Measurements from ENCODE around the gene PRDM16.

PRDM16 gene

GRCh38 chr1:3061981-3062615 lies 6.9 kb upstream of the PRDM16 start:
- H3K27me3 ChIP-seq: peaks cover 83% of the 10 kb centered on the region
- no peak overlapping the region for H3K9ac ChIP-seq

GRCh38 chr1:3062616-3063378 lies 6.2 kb upstream of the PRDM16 start:
- no peak overlapping the region for H3K4me2 ChIP-seq

More at GRCh38 chr1:3061981-3062615, 6.9 kb upstream of the PRDM16 start:
- no peak for TF ChIP-seq Cebpa-rat (IDR thresholded peaks at IDR 0.05)
- Histone ChIP-seq H3K36me3 (no peaks in the 10 kb centered on the region), H3K4me2 (no peak overlapping the region), H3K4me1 (no peaks in the 10 kb centered on the region), H3K27ac (no peak overlapping the region), H3K4me3 (no peak overlapping the region), H3K9me3 (no peaks in the 10 kb centered on the region), H4K20me1 (peaks cover 45% of the 10 kb centered on the region)

DNA sequence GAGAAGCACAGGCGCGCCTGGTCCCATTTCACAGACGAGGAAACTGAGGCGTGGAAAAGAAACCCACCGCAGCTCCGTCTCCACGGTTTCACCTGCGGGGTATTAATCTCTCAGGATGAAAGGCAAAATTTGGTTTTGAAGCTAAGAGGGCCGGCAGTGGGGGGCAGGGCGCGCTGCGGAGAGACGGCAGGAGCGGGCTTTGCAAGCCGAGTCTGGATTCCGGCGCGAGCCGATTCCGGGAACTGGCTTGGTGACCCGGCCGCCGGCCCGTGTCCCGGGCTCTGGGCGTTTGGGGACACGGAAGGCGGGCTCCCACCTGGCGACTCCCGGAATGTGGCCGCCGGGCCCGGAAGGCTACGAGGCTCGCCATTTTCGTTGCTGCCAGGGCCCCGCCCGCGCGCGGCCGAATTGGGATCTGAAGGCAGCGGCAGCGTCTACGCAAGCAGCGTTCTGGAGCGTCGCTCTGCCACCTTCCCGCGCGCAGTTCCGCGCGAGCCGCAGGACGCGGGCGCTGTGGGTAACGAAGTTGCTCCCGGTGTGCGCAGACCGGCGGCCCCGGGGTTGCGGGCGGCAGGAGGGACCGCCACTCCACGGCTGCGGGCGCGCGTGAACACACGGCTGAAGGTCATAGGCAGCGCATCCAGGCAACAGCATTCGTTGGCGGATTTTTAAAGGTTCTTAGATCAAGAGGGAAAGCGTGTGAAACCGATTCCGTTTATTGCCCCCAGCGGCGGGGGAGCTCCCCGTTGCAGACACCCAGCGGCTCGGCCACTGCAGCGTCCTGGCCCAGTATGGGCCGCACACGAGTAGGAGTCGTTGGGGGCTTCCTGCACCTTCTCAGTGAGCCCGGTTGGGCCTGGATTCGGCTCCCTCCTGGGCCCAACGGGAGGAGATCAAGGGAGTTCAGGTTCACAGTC lies 5.4 kb upstream of the PRDM16 start:
- no peak for TF ChIP-seq Cebpa-rat (IDR thresholded peaks at IDR 0.05)

More at GRCh38 chr1:3062616-3063378, 6.2 kb upstream of the PRDM16 start:
- Histone ChIP-seq H3K9ac (no peak overlapping the region), H4K20me1 (peaks cover 52% of the 10 kb centered on the region), H3K36me3 (no peaks in the 10 kb centered on the region), H3K4me1 (no peaks in the 10 kb centered on the region), H3K27ac (no peak overlapping the region), H3K4me3 (no peak overlapping the region), H3K27me3 (peaks cover 86% of the 10 kb centered on the region), H3K9me3 (no peaks in the 10 kb centered on the region)
- TF ChIP-seq Cebpa-rat (IDR thresholded peaks at IDR 0.05): no peak

GRCh38 chr1:3064296-3064850 lies 4.6 kb upstream of the PRDM16 start:
- Histone ChIP-seq H3K4me1 (peaks cover 6% of the 10 kb centered on the region), H3K36me3 (no peaks in the 10 kb centered on the region), H3K27me3 (peaks cover 87% of the 10 kb centered on the region), H3K4me3 (no peak overlapping the region), H3K9me3 (no peaks in the 10 kb centered on the region), H4K20me1 (peaks cover 62% of the 10 kb centered on the region), H3K9ac (no peak overlapping the region), H3K4me2 (no peak overlapping the region), H3K27ac (no peak overlapping the region)
- no peak for TF ChIP-seq Cebpa-rat (IDR thresholded peaks at IDR 0.05)

More for the DNA sequence above, 5.4 kb upstream of the PRDM16 start:
- Histone ChIP-seq H3K4me2 (no peak overlapping the region), H3K9ac (no peak overlapping the region), H3K4me3 (no peak overlapping the region), H3K9me3 (no peaks in the 10 kb centered on the region), H3K27ac (no peak overlapping the region), H3K4me1 (peaks cover 2% of the 10 kb centered on the region), H3K27me3 (peaks cover 86% of the 10 kb centered on the region), H4K20me1 (peaks cover 58% of the 10 kb centered on the region), H3K36me3 (no peaks in the 10 kb centered on the region)

DNA sequence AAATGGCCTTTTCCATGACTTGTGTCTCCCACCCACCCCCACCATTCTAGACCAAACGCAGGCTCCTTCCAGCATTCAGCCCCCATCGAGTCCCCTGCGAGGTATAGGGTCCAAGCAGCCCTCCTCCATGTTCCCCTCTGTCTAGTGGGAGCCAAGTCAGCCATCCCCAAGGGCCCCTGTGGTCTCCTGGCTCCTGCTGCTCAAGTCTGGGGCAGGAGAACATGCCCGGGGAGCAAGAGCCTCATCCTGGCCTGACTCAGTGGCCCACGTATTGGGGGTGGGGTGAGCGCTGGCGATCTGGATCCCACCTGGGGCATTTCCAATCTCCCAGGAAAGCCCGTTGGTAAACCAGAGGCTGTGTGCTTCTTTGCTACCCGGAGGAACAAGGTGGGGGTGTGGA lies 4.1 kb upstream of the PRDM16 start:
- Histone ChIP-seq H3K4me1 (peaks cover 6% of the 10 kb centered on the region), H3K4me2 (no peak overlapping the region), H3K27me3 (peaks cover 89% of the 10 kb centered on the region), H3K9me3 (no peaks in the 10 kb centered on the region), H3K27ac (no peak overlapping the region), H3K36me3 (no peaks in the 10 kb centered on the region), H3K9ac (no peak overlapping the region), H3K4me3 (no peak overlapping the region), H4K20me1 (peaks cover 65% of the 10 kb centered on the region)
- no peak for TF ChIP-seq Cebpa-rat (IDR thresholded peaks at IDR 0.05)

DNA sequence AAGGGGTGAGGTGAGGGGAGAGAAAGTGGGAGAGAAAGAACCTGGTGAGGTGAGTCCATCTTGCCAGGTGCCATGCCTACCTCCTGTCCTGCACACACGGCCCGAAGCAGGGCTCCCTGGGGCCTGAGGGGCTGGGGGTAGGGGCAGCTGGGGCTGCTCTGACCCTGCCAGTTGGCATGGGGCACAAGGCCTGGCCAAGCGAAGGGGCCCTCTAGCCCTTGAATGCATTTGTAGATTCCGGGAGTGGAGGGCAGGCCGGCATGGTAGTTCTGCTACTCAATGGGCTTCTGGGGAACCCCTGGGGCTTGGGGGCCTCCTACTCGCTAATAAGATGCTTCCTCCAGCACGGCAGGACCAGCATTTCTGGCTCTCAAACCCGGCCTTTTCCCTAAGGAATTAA lies 3.6 kb upstream of the PRDM16 start:
- H3K4me1 ChIP-seq: peaks cover 6% of the 10 kb centered on the region
- no peak overlapping the region for H3K4me3 ChIP-seq
- no peaks in the 10 kb centered on the region for H3K9me3 ChIP-seq
- TF ChIP-seq Cebpa-rat (IDR thresholded peaks at IDR 0.05): no peak
- H3K36me3 ChIP-seq: no peaks in the 10 kb centered on the region
- no peak overlapping the region for H3K9ac ChIP-seq
- no peak overlapping the region for H3K27ac ChIP-seq
- H3K4me2 ChIP-seq: no peak overlapping the region
- H3K27me3 ChIP-seq: peaks cover 89% of the 10 kb centered on the region
- H4K20me1 ChIP-seq: peaks cover 64% of the 10 kb centered on the region

GRCh38 chr1:3065797-3066196 lies 3.2 kb upstream of the PRDM16 start:
- H3K9me3 ChIP-seq: no peaks in the 10 kb centered on the region
- no peak overlapping the region for H3K9ac ChIP-seq
- no peak overlapping the region for H3K4me2 ChIP-seq
- no peak overlapping the region for H3K4me3 ChIP-seq
- TF ChIP-seq Cebpa-rat (IDR thresholded peaks at IDR 0.05): no peak
- H3K36me3 ChIP-seq: no peaks in the 10 kb centered on the region
- peaks cover 89% of the 10 kb centered on the region for H3K27me3 ChIP-seq
- H3K27ac ChIP-seq: no peak overlapping the region
- H3K4me1 ChIP-seq: peaks cover 6% of the 10 kb centered on the region
- peaks cover 64% of the 10 kb centered on the region for H4K20me1 ChIP-seq

DNA sequence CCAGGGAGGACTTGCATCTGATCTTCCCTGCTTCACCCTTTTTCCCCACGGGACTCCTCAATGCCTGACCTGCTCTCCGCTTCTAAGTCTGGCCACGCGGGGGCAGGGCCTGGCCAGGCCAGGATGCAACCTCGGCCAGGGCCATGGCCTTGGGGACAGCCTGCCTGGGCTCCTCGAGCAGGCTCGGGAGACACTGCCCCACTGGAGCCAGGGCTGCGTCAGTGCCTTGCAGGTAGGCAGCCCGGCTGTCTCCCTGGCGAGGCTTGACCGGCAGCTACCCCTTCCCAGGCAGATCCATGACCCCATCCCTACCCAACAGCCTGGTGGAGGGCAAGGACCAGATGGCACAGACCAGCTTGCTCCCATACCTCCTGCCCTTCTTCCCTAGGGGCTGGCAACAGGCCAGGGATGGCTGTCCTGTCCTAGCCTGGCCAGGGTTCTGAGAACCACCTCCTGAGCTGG lies 2.7 kb upstream of the PRDM16 start:
- no peak overlapping the region for H3K4me2 ChIP-seq
- no peak overlapping the region for H3K27ac ChIP-seq

GRCh38 chr1:3066826-3067225 lies 2.2 kb upstream of the PRDM16 start:
- TF ChIP-seq Cebpa-rat (IDR thresholded peaks at IDR 0.05): no peak
- Histone ChIP-seq H3K27ac (no peak overlapping the region), H3K36me3 (no peaks in the 10 kb centered on the region), H3K27me3 (peaks cover 89% of the 10 kb centered on the region), H3K9me3 (no peaks in the 10 kb centered on the region), H3K4me2 (no peak overlapping the region), H3K4me3 (no peak overlapping the region), H3K9ac (no peak overlapping the region), H3K4me1 (peaks cover 6% of the 10 kb centered on the region), H4K20me1 (peaks cover 65% of the 10 kb centered on the region)

More for the DNA sequence above, 2.7 kb upstream of the PRDM16 start:
- TF ChIP-seq Cebpa-rat (IDR thresholded peaks at IDR 0.05): no peak
- peaks cover 89% of the 10 kb centered on the region for H3K27me3 ChIP-seq
- peaks cover 6% of the 10 kb centered on the region for H3K4me1 ChIP-seq
- H3K4me3 ChIP-seq: no peak overlapping the region
- H4K20me1 ChIP-seq: peaks cover 64% of the 10 kb centered on the region
- no peak overlapping the region for H3K9ac ChIP-seq
- no peaks in the 10 kb centered on the region for H3K36me3 ChIP-seq
- H3K9me3 ChIP-seq: no peaks in the 10 kb centered on the region

Data from BLaER1 (cell line).